Measurements from ENCODE around the gene ADGRG3.
"Not testable (repeated sequence)": the region's sequence is repeated elsewhere in the genome, so short reads cannot be mapped to it uniquely, and the experiment has no call there.

The ADGRG3 gene

DNA sequence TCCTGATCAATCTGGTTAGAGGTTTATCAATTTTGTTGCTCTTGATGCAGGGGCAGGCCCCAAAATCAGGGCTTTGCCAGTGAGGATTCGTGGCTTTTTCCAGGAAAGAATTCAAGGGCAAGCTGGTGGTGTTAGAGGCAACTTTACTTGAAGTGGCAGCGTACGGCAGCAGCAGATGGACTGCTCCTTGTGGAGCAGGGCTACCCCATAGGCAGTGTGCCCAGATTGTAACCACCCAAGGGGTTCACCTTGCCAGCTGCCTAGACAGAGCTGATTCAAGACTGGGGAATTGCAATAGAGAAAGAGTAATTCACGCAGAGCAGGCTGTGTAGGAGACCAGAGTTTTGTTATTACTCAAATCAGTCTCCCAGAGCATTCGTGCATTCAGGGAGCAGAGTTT lies 43.2 kb downstream of the ADGRG3 start:
- ChIA-PET CTCF (interaction anchor here (0.8 to 1.7 kb wide), 2 partner anchors 9 to 135 kb away, joined by 3 to 5 read pairs; no protein-coding TSS in a partner anchor), POLR2A (no interaction called here)
- no peak overlapping the region for H3K4me3 ChIP-seq (ENCODE audit: low read depth, low read length)
- TF ChIP-seq, protein P1, sequence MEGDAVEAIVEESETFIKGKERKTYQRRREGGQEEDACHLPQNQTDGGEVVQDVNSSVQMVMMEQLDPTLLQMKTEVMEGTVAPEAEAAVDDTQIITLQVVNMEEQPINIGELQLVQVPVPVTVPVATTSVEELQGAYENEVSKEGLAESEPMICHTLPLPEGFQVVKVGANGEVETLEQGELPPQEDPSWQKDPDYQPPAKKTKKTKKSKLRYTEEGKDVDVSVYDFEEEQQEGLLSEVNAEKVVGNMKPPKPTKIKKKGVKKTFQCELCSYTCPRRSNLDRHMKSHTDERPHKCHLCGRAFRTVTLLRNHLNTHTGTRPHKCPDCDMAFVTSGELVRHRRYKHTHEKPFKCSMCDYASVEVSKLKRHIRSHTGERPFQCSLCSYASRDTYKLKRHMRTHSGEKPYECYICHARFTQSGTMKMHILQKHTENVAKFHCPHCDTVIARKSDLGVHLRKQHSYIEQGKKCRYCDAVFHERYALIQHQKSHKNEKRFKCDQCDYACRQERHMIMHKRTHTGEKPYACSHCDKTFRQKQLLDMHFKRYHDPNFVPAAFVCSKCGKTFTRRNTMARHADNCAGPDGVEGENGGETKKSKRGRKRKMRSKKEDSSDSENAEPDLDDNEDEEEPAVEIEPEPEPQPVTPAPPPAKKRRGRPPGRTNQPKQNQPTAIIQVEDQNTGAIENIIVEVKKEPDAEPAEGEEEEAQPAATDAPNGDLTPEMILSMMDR (IDR thresholded peaks at IDR 0.05; ENCODE audit: insufficient read depth, low read length, missing control alignments): no peak
- DNase-seq (ENCODE audit: low read depth, low spot score): no peak

DNA sequence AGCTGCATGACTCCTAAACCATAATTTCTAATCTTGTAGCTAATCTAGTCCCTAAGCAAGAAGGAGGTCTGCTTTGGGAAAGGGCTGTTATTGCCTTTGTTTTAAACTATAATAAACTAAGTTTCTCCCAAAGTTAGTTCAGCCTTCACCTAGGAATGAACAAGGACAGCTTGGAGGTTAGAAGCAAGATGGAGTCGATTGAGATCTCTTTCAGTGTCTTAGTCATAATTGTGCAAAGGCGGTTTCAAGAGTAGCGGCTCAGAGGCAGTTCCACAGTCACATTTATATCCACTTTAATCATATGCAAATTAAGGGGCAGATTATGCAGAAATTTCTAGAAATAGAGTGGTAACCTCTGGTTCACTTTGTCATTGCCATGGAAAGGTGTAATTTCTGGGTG lies 43.9 kb downstream of the ADGRG3 start:
- ChIA-PET CTCF (interaction anchor here (0.8 to 1.7 kb wide), 2 partner anchors 8 to 136 kb away, joined by 3 to 5 read pairs; no protein-coding TSS in a partner anchor), POLR2A (no interaction called here)
- DNase-seq (ENCODE audit: low read depth, low spot score): no peak
- TF ChIP-seq, protein P1 (IDR thresholded peaks at IDR 0.05; ENCODE audit: insufficient read depth, low read length, missing control alignments): no peak
- H3K4me3 ChIP-seq (ENCODE audit: low read depth, low read length): no peak overlapping the region

DNA sequence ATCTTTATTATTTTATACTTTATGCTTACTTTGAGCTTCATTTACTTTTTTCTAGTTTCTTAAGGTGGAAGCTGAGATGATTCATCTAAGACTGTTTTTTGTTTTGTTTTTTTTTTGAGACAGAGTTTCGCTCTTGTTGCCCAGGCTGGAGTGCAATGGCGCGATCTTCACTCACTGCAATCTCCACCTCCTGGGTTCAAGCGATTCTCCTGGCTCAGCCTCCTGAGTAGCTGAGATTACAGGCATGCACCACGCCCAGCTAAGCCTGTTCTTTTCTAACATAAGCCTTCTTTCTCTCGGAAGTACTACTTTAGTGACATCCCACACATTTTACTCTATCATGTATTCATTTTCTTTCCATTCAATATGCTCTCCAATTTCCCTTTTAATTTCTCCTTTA lies 44.5 kb downstream of the ADGRG3 start:
- POLR2A ChIA-PET; DNase-seq (ENCODE audit: low read depth, low spot score): not testable (repeated sequence)
- CTCF ChIA-PET: interaction anchor here (1.3 to 1.7 kb wide), 2 partner anchors 22 to 136 kb away, joined by 3 to 5 read pairs; no protein-coding TSS in a partner anchor

DNA sequence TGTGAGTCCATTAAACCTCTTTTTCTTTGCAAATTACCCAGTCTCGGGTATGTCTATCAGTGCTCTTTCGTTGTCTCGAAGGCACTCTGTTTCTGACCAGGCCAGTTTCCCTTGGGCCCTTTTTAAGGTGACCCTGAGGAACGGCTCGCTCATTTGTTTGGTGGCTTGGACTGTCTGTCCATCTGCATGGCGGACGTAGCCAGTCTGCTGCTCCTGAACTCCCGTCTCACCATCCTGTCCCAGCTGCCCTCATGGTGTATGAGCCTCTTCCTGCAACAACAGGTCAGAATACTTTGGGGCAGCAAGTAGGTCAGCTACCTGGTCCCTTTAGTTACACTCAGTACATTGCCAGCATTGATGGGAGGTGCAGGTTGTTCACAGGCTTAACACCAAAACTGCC lies 45.5 kb downstream of the ADGRG3 start:
- POLR2A ChIA-PET: no interaction called here
- CTCF ChIA-PET: interaction anchor here (1.0 to 1.3 kb wide), 2 partner anchors 23 to 122 kb away, joined by 3 to 5 read pairs; no protein-coding TSS in a partner anchor
- H3K4me3 ChIP-seq (ENCODE audit: low read depth, low read length): no peak overlapping the region
- no peak for DNase-seq (ENCODE audit: low read depth, low spot score)
- TF ChIP-seq, protein P1 (IDR thresholded peaks at IDR 0.05; ENCODE audit: insufficient read depth, low read length, missing control alignments): no peak

More for the DNA sequence above, 44.5 kb downstream of the ADGRG3 start:
- H3K4me3 ChIP-seq (ENCODE audit: low read depth, low read length): not testable (repeated sequence)

DNA sequence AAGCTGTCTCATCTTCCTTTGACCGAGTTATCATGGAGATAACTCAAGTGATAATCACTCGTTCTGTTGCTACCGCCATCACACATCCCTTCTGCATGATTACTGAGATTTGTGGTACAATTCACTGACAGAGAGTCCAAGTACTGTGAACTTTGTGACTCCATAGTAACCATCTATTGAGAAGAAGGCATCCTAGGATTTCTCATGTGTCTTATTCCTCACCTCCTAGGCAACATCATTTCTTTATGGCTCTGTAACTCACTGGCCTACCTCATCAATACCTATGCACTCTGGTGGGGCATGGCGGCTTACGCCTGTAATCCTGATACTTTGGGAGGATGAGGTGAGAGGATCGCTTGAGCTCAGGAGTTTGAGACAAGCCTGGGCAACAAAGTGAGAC lies 45.9 kb downstream of the ADGRG3 start:
- DNase-seq (ENCODE audit: low read depth, low spot score): no peak
- H3K4me3 ChIP-seq (ENCODE audit: low read depth, low read length): no peak overlapping the region
- TF ChIP-seq, protein P1 (IDR thresholded peaks at IDR 0.05; ENCODE audit: insufficient read depth, low read length, missing control alignments): no peak
- ChIA-PET POLR2A (no interaction called here), CTCF (interaction anchor here (1.0 to 1.3 kb wide), 2 partner anchors 65 to 124 kb away, joined by 3 read pairs; no protein-coding TSS in a partner anchor)

DNA sequence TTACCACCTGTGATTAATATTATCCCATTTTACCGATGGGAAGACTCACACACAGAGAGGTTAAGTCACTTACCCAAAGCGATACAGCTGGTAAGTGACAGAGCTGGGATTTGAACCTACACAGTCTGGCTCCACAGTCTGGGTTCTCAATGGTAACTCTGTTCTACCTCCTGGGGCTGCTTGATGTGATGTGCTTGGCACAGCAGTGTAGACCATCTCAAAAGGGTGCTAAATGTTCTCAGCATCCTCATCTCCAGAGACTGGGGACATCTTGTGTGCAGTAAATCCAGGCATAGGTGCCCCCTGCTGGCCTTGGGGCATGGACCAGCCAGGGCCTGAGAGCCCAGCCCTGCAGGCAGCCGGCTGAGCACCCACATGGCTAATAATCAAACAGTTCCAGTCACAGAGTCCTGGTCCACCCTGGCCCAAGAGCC lies 52.1 kb downstream of the ADGRG3 start:
- TF ChIP-seq, protein P1 (IDR thresholded peaks at IDR 0.05; ENCODE audit: insufficient read depth, low read length, missing control alignments): peak; percentile 84
- CTCF ChIA-PET: interaction anchor here (0.7 to 2.7 kb wide), 8 partner anchors 8 to 144 kb away, joined by 3 to 17 read pairs (median 4); no protein-coding TSS in a partner anchor
- POLR2A ChIA-PET: no interaction called here

More for the DNA sequence above, 52.1 kb downstream of the ADGRG3 start:
- H3K4me3 ChIP-seq (ENCODE audit: low read depth, low read length): no peak overlapping the region
- no peak for DNase-seq (ENCODE audit: low read depth, low spot score)
